HepG2 (cell line): ENCODE results near the gene NEURL3. TPM values are rescaled to one million over a fixed set of nuclear protein-coding genes. Genes with fewer than 3 reads are reported as not detected.

ENCODE experiments used
- DDIT3 ChIP-seq: sonication (generic); formaldehyde crosslinking; IDR thresholded peaks from 2 replicates; pipeline ENCODE4 v1.4.0; 2020; ENCODE audit warnings: mild to moderate bottlenecking, missing genetic modification reagents
- HNF1A ChIP-seq, 2 experiments: sonication (generic) in 1 of 2; formaldehyde crosslinking in 1 of 2; IDR thresholded peaks; 2 replicates each; pipeline versions ENCODE4 v1.4.0 to v1.6.1; 2016 to 2020; ENCODE audit warnings: borderline replicate concordance in 1 of 2, low read depth in 1 of 2, mild to moderate bottlenecking in 1 of 2, missing genetic modification reagents in 1 of 2
- LRRFIP1 ChIP-seq: sonication (generic); formaldehyde crosslinking; conservative IDR thresholded peaks from 2 replicates; pipeline ENCODE4 v1.4.0; 2020; ENCODE audit warnings: missing genetic modification reagents
- MXI1 ChIP-seq: IDR thresholded peaks from 3 replicates; pipeline ENCODE4 v1.6.1; 2012; ENCODE audit warnings: low read depth, low read length, inconsistent platforms, borderline replicate concordance
- NR2C2 ChIP-seq: sonication (generic); formaldehyde crosslinking; IDR thresholded peaks from 2 replicates; pipeline ENCODE4 v1.4.0; 2020; ENCODE audit warnings: missing genetic modification reagents, mild to moderate bottlenecking, moderate library complexity, borderline replicate concordance
- THAP11 ChIP-seq: IDR thresholded peaks from 2 replicates; pipeline ENCODE4 v1.6.1; 2016; ENCODE audit warnings: missing biosample characterization, missing genetic modification reagents
- ZBTB44 ChIP-seq: sonication (generic); formaldehyde crosslinking; IDR thresholded peaks from 2 replicates; pipeline ENCODE4 v1.4.0; 2020; ENCODE audit warnings: missing genetic modification reagents
- ZHX1 ChIP-seq: sonication (generic); formaldehyde crosslinking; IDR thresholded peaks from 2 replicates; pipeline ENCODE4 v1.8.1; 2022; ENCODE audit warnings: low read depth, mild to moderate bottlenecking, missing genetic modification reagents
- ZNF232 ChIP-seq: sonication (generic); formaldehyde crosslinking; IDR thresholded peaks from 2 replicates; pipeline ENCODE4 v1.4.0; 2020; ENCODE audit warnings: missing genetic modification reagents, borderline replicate concordance
- ZNF414 ChIP-seq: sonication (generic); formaldehyde crosslinking; IDR thresholded peaks from 2 replicates; pipeline ENCODE4 v1.5.0; 2020; ENCODE audit warnings: missing genetic modification reagents
- ZNF543 ChIP-seq: sonication (generic); formaldehyde crosslinking; IDR thresholded peaks from 2 replicates; pipeline ENCODE4 v1.4.0; 2020; ENCODE audit warnings: mild to moderate bottlenecking, missing genetic modification reagents
- ZNF724P ChIP-seq: sonication (generic); formaldehyde crosslinking; IDR thresholded peaks from 2 replicates; pipeline ENCODE4 v1.8.0; 2022; ENCODE audit warnings: missing genetic modification reagents, borderline replicate concordance
- ZNF772 ChIP-seq: sonication (generic); formaldehyde crosslinking; IDR thresholded peaks from 2 replicates; pipeline ENCODE4 v1.5.0; 2020; ENCODE audit warnings: mild to moderate bottlenecking, missing genetic modification reagents
- polyA plus RNA-seq, 8 experiments: library from polyadenylated mRNA; depleted of rRNA in 3 of 8; stranded (reverse) in 7 of 8; unstranded in 1 of 8; fragments of >200 nt; fragmentation: Illumina TruSeq in 4 of 8; extraction: Trizol in 4 of 8; gene quantifications; 2 replicates each; pipeline versions ENCODE4 v1.2.1 to v1.2.3, GENCODE V29; 2011 to 2016; ENCODE audit warnings: low read depth in 4 of 8, missing spikeins in 1 of 8, mixed read lengths in 1 of 8; ENCODE audit not compliant: insufficient read depth in 1 of 8
- total RNA-seq, 5 experiments: library from RNA; depleted of rRNA; stranded (reverse); fragments of >200 nt; fragmentation: Illumina TruSeq; extraction: Trizol; gene quantifications; 2 replicates each; pipeline ENCODE4 v1.2.3, GENCODE V29; 2016; ENCODE audit warnings: low read depth in 1 of 5

NEURL3 gene
- total and polyA plus RNA-seq, 2 of the 13 experiments (the other 11 are each of a cell fraction or from before 2014, with no cell fraction given): 0.16 to 1.2 TPM

GRCh38 chr2:96509114-96509846, 4.1 kb upstream of the NEURL3 start (continued):
- no peak for TF ChIP-seq HNF1A (IDR thresholded peaks at IDR 0.05; ENCODE audit: low read depth)
- no peak for TF ChIP-seq HNF1A (CRISPR knock-in tag; IDR thresholded peaks at IDR 0.05; ENCODE audit: borderline replicate concordance)
- TF ChIP-seq LRRFIP1 (CRISPR knock-in tag): no peak
- TF ChIP-seq ZNF232 (CRISPR knock-in tag): peak; percentile 66; the same call in 1 of the 2 replicates
- TF ChIP-seq ZNF414 (CRISPR knock-in tag): no peak
- no peak for TF ChIP-seq ZBTB44 (CRISPR knock-in tag)
- peak; percentile 70; the same call in 1 of the 2 replicates for TF ChIP-seq ZNF772 (CRISPR knock-in tag)
- no peak for TF ChIP-seq ZNF543 (CRISPR knock-in tag)
- peak; percentile 56 for TF ChIP-seq THAP11
- no peak; the same call in 1 of the 2 replicates for TF ChIP-seq NR2C2 (CRISPR knock-in tag)
- 0 out of 2 replicates have a peak, but pooled peaks have one; percentile 67 for TF ChIP-seq ZNF724P
- no peak for TF ChIP-seq DDIT3 (CRISPR knock-in tag)
- TF ChIP-seq MXI1: peak; percentile 67; the same call in 1 of the 3 replicates
- TF ChIP-seq ZHX1 (CRISPR knock-in tag): no peak
